HG03025 (cell line): ENCODE data around the gene SLC22A14.
"Not testable (repeated sequence)": the region's sequence is repeated elsewhere in the genome, so short reads cannot be mapped to it uniquely, and the experiment has no call there.

Source experiments
- ATAC-seq: cut with Tn5 transposase; IDR thresholded peaks from one replicate; pipeline ENCODE4 v1.9.1; 2021; ENCODE audit warnings: mild to moderate bottlenecking, moderate library complexity; ENCODE audit not compliant: unreplicated experiment, low FRiP score

SLC22A14 gene

GRCh38 chr3:38281895-38282686, at the start of gene SLC22A14:
SLC22A14 (plus strand) TSS chr3:38282294; CDS start chr3:38306027, 23,733 bp downstream.
- ATAC-seq = no peak

GRCh38 chr3:38232701-38233100, 49.4 kb upstream of the SLC22A14 start:
- ATAC-seq = no peak

- ATAC-seq = no peak
Observed at GRCh38 chr3:38235466-38235865, 46.6 kb upstream of the SLC22A14 start.

GRCh38 chr3:38238416-38239008, 43.6 kb upstream of the SLC22A14 start:
- no peak for ATAC-seq

DNA sequence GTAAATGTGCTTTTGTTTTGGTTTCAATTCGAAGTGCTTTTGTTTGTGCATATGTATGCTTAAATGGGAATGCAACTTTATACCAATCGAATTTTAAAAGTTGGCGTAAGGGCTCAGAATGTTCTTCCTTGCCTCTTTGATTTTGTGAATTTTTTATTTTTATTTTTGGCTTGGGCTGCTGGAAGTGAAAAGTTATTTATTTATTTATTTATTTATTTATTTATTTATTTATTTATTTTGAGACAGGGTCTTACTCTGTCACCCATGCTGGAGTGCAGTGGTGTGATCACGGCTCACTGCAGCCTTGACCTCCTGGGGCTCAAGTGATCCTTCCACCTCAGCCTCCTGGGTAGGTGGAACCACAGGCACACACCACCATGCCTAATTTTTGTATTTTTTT, 39.3 kb upstream of the SLC22A14 start:
- ATAC-seq = not testable (repeated sequence)

DNA sequence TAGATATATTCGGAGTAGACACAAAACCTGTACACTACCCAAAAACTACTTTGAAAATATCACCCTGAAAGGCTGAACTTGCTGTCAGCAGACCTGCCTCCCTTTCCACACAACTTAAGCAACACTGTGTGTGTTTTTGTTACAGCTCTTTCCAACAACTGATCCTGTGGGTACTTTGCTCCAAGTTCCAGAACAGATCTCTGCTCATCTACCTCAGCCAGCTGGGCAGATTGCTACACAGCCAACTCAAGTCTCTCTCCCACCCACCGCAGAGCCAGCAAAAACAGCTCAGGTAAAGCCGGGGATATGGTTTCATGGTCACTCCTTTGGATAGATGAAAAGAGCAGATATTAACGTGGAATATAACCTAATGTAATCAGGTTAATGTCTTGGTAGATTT, 36.2 kb upstream of the SLC22A14 start:
- ATAC-seq = no peak

- ATAC-seq = no peak
Observed at GRCh38 chr3:38247366-38248035, 34.6 kb upstream of the SLC22A14 start.

GRCh38 chr3:38250198-38250597, 31.9 kb upstream of the SLC22A14 start:
- no peak for ATAC-seq

- no peak for ATAC-seq
Observed at GRCh38 chr3:38251197-38251596, 30.9 kb upstream of the SLC22A14 start.

DNA sequence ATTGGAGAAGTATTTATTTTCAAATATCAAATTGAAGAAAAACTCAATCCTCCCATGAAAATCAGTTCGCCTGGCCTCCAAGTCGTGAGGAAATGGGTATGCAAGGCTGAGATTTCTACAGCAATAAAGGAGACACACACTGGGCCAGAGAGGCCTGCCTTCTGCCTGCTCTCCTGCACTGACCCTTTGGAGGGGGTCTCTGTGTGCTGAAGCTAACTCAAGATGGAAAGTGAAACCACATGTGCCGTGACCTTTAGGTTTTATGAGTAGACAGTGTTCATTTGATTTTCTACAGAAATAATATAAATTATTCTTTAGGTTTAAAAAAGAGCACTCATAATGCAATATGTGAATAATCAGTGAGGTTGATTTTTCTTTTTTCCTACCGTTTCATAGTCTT, 28.4 kb upstream of the SLC22A14 start:
- no peak for ATAC-seq

GRCh38 chr3:38254872-38255271, 27.2 kb upstream of the SLC22A14 start:
- no peak for ATAC-seq

DNA sequence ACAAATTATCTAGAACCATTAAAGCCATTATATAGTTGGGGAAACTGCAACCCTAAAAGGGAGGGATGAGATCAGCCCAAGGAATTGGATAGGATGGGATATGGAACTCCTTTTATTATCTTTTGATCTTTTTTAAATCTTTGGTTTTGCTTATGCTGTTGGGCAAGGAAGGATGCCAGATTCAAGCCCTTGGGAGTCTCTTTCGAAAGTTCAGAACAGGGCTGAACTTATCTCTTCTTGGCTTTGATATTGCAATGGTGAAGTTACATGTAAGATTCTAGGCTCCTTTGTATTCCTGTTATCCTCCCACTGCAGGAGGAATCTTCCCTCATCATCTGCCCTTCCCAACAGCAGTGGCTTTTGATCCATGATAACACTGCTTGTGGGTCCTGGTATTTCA, 26.5 kb upstream of the SLC22A14 start:
- no peak for ATAC-seq

DNA sequence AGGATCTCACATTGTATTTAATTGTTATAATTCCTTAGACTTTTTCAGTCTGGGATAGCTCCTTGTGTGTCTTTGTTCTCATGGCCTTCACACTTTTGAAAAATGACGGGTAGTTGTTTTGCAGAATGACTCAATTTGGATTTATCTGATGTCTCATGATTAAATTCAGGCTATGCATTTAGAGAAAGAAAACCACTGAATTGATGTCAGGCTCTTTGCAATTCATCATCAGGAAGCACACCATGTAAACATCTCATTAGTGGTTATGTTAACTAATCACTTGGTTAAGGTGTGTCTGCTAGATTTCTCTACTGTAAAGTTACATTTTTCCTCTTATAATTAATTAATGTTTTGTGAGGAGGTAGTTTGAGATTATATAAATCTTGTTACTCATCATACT, 24.5 kb upstream of the SLC22A14 start:
- no peak for ATAC-seq

DNA sequence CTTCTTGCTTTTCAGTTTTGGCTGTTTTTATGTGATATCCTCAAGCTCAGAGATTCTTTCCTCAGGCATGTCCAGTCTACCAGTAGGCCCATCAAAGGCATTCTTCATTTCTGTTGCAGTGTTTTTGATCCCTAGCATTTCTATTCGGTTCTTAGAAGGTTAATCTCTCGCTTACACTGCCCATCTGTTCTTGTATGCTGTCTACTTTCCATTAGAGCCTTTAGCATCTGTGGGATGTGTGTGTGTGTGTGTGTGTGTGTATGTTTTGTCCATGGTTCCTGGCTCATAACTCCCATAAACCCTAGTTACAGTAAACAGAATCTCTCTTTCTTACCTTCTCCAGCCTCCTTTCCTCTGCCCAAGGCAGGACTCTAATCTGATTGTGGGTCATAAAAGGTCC, 21.6 kb upstream of the SLC22A14 start:
- no peak for ATAC-seq

- no peak for ATAC-seq
Observed at GRCh38 chr3:38264353-38264771, 17.7 kb upstream of the SLC22A14 start.

- no peak for ATAC-seq
Observed at GRCh38 chr3:38264779-38265178, 17.3 kb upstream of the SLC22A14 start.

- ATAC-seq = no peak
Observed at GRCh38 chr3:38265604-38266307, 16.3 kb upstream of the SLC22A14 start, which contains the start of gene SLC22A13. SLC22A13 (plus strand) TSS chr3:38265812; CDS start chr3:38265861, 49 bp downstream.

- ATAC-seq = no peak
Observed at GRCh38 chr3:38266810-38267209, 15.3 kb upstream of the SLC22A14 start.

- no peak for ATAC-seq
Observed at GRCh38 chr3:38267662-38268061, 14.4 kb upstream of the SLC22A14 start.

GRCh38 chr3:38268087-38268486, 14.0 kb upstream of the SLC22A14 start:
- ATAC-seq = no peak

DNA sequence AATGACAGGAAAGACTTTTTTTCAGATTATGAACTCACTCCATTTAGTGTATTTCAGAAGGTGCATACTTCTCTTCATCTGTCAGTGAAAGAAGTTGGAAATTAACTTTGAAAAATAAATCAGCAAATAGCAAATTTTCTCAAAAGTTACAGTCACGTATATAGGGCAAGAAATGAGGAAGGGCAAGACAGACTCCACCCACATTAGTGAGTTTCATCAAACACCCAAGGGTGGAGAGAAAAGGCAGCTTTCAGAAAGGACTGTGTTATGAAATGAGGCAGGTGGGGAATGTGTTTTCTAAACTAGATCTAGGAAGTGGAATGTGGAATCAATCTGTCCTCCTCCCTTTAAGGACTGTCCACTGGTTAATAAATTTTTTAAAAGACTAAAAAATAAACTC, 13.6 kb upstream of the SLC22A14 start:
- ATAC-seq = peak; percentile 49
